HEK293 (cell line): ENCODE measurements around the gene SPINT2.

Source experiments
- BCL11B ChIP-seq: fragments of 450-650 bp; formaldehyde crosslinking; IDR thresholded peaks from 2 replicates; pipeline ENCODE4 v1.5.1; 2016; ENCODE audit warnings: low read depth, missing biosample characterization, missing genetic modification characterization
- HOXA7 ChIP-seq: sonication (generic); formaldehyde crosslinking; IDR thresholded peaks from 2 replicates; pipeline ENCODE4 v1.8.1; 2022; ENCODE audit warnings: missing genetic modification reagents, borderline replicate concordance
- KLF9 ChIP-seq: fragments of 450-650 bp; formaldehyde crosslinking; IDR thresholded peaks from 2 replicates; pipeline ENCODE4 v1.5.1; 2016; ENCODE audit warnings: missing biosample characterization, missing genetic modification characterization, low read depth
- PRDM10 ChIP-seq: fragments of 450-650 bp; formaldehyde crosslinking; IDR thresholded peaks from 2 replicates; pipeline ENCODE4 v1.5.1; 2016; ENCODE audit warnings: missing biosample characterization, missing genetic modification characterization
- PRDM4 ChIP-seq: fragments of 450-650 bp; formaldehyde crosslinking; IDR thresholded peaks from 2 replicates; pipeline ENCODE4 v1.5.1; 2017; ENCODE audit warnings: missing biosample characterization, missing genetic modification characterization
- PRDM6 ChIP-seq: fragments of 450-650 bp; formaldehyde crosslinking; IDR thresholded peaks from 2 replicates; pipeline ENCODE4 v1.5.1; 2017; ENCODE audit warnings: missing biosample characterization, missing genetic modification characterization
- SALL2 ChIP-seq: fragments of 450-650 bp; formaldehyde crosslinking; IDR thresholded peaks from 2 replicates; pipeline ENCODE4 v1.5.0; 2017; ENCODE audit warnings: missing biosample characterization, mild to moderate bottlenecking, missing genetic modification characterization, borderline replicate concordance
- WT1 ChIP-seq: fragments of 450-650 bp; formaldehyde crosslinking; IDR thresholded peaks from 2 replicates; pipeline ENCODE4 v1.5.1; 2016; ENCODE audit warnings: missing biosample characterization, missing genetic modification characterization
- ZBTB1 ChIP-seq: fragments of 450-650 bp; formaldehyde crosslinking; IDR thresholded peaks from 2 replicates; pipeline ENCODE4 v1.5.1; 2016; ENCODE audit warnings: missing biosample characterization, missing genetic modification characterization
- ZNF16 ChIP-seq: fragments of 450-650 bp; formaldehyde crosslinking; IDR thresholded peaks from 2 replicates; pipeline ENCODE4 v1.5.1; 2016; ENCODE audit warnings: low read depth, missing biosample characterization, missing genetic modification characterization
- ZNF202 ChIP-seq: fragments of 450-650 bp; formaldehyde crosslinking; IDR thresholded peaks from 2 replicates; pipeline ENCODE4 v1.5.1; 2016; ENCODE audit warnings: missing biosample characterization, missing genetic modification characterization, borderline replicate concordance
- ZNF274 ChIP-seq, 2 experiments: fragments of 200-500 bp in 1 of 2; fragments of 450-650 bp in 1 of 2; sonication (Bioruptor generic) in 1 of 2; formaldehyde crosslinking in 1 of 2; IDR thresholded peaks; 2 replicates each; pipeline versions ENCODE4 v1.5.1 to v1.6.1; 2014 to 2016; ENCODE audit warnings: borderline replicate concordance in 1 of 2, inconsistent platforms in 1 of 2, low read length in 1 of 2, missing biosample characterization in 1 of 2, missing genetic modification characterization in 1 of 2
- ZNF37A ChIP-seq: fragments of 450-650 bp; IDR thresholded peaks from 2 replicates; pipeline ENCODE4 v1.5.1; 2018; ENCODE audit warnings: missing biosample characterization, missing genetic modification characterization
- ZNF394 ChIP-seq: fragments of 450-650 bp; formaldehyde crosslinking; IDR thresholded peaks from 2 replicates; pipeline ENCODE4 v1.5.1; 2016; ENCODE audit warnings: missing biosample characterization, missing genetic modification characterization, mild to moderate bottlenecking, moderate library complexity, borderline replicate concordance
- ZNF404 ChIP-seq: fragments of 450-650 bp; formaldehyde crosslinking; IDR thresholded peaks from 2 replicates; pipeline ENCODE4 v1.5.1; 2017; ENCODE audit warnings: missing biosample characterization, missing genetic modification characterization
- ZNF426 ChIP-seq: fragments of 450-650 bp; formaldehyde crosslinking; IDR thresholded peaks from 2 replicates; pipeline ENCODE4 v1.5.1; 2017; ENCODE audit warnings: missing biosample characterization, missing genetic modification characterization, mild to moderate bottlenecking, inconsistent platforms, moderate library complexity
- ZNF513 ChIP-seq: fragments of 450-650 bp; IDR thresholded peaks from 2 replicates; pipeline ENCODE4 v1.5.1; 2018; ENCODE audit warnings: missing biosample characterization, missing genetic modification characterization
- ZNF518A ChIP-seq: fragments of 450-650 bp; formaldehyde crosslinking; conservative IDR thresholded peaks from 2 replicates; pipeline ENCODE4 v1.5.1; 2016; ENCODE audit warnings: low read depth, missing biosample characterization, missing genetic modification characterization
- ZNF555 ChIP-seq: fragments of 450-650 bp; formaldehyde crosslinking; conservative IDR thresholded peaks from 2 replicates; pipeline ENCODE4 v1.5.1; 2017; ENCODE audit warnings: missing biosample characterization, mild to moderate bottlenecking, missing genetic modification characterization, inconsistent platforms
- ZNF610 ChIP-seq: fragments of 450-650 bp; formaldehyde crosslinking; IDR thresholded peaks from 2 replicates; pipeline ENCODE4 v1.5.1; 2016; ENCODE audit warnings: missing biosample characterization, missing genetic modification characterization, borderline replicate concordance
- ZNF623 ChIP-seq: fragments of 450-650 bp; formaldehyde crosslinking; IDR thresholded peaks from 2 replicates; pipeline ENCODE4 v1.5.1; 2016; ENCODE audit warnings: missing biosample characterization, missing genetic modification characterization
- ZNF624 ChIP-seq: fragments of 450-650 bp; formaldehyde crosslinking; IDR thresholded peaks from 2 replicates; pipeline ENCODE4 v1.5.1; 2017; ENCODE audit warnings: missing biosample characterization, missing genetic modification characterization

Gene SPINT2

GRCh38 chr19:38221919-38222830, 42.2 kb upstream of the SPINT2 start (continued):
- TF ChIP-seq ZNF37A (tag by site-specific recombination) = no peak
- TF ChIP-seq ZNF513 (tag by site-specific recombination) = no peak
- TF ChIP-seq HOXA7 = no peak
- TF ChIP-seq ZNF555 (tag by site-specific recombination) = no peak
- TF ChIP-seq ZNF610 (tag by site-specific recombination) = no peak
- no peak for TF ChIP-seq ZNF274 (IDR thresholded peaks at IDR 0.05; ENCODE audit: low read length)
- TF ChIP-seq ZNF274 (tag by site-specific recombination; IDR thresholded peaks at IDR 0.05; ENCODE audit: borderline replicate concordance) = no peak
- peak; percentile 64; the same call in 1 of the 2 replicates for TF ChIP-seq ZNF394 (tag by site-specific recombination)
- TF ChIP-seq ZNF202 = no peak
- no peak for TF ChIP-seq ZNF404
- no peak for TF ChIP-seq PRDM10 (tag by site-specific recombination)
- TF ChIP-seq ZNF16 = no peak
- no peak for TF ChIP-seq SALL2 (tag by site-specific recombination)
- TF ChIP-seq BCL11B (tag by site-specific recombination) = no peak
- TF ChIP-seq ZNF624 (tag by site-specific recombination) = no peak
- no peak for TF ChIP-seq KLF9 (tag by site-specific recombination)
- TF ChIP-seq ZNF518A = peak; percentile 55; the same call in 1 of the 2 replicates
- 0 out of 2 replicates have a peak, but pooled peaks have one; percentile 26 for TF ChIP-seq ZNF623 (tag by site-specific recombination)
- TF ChIP-seq ZBTB1 (tag by site-specific recombination) = no peak
- TF ChIP-seq PRDM4 (tag by site-specific recombination) = no peak
- TF ChIP-seq ZNF426 (tag by site-specific recombination) = no peak
- no peak for TF ChIP-seq PRDM6 (tag by site-specific recombination)
- no peak for TF ChIP-seq WT1
